ENCODE results near the gene LTBP1. TPM values are rescaled to one million over a fixed set of nuclear protein-coding genes. Genes with fewer than 3 reads are reported as not detected.

LTBP1 gene
- total and polyA plus RNA-seq, 2 donors (not counting 1 experiment from before 2014, with no cell fraction given) = 0.69 TPM; not detected in 1

GRCh38 chr2:33321236-33321771 is 374.6 kb downstream of the LTBP1 start:
- Histone ChIP-seq H3K4me1 (ENCODE audit: control insufficient read depth in 2 of 2, insufficient read depth in 2 of 2, low read length in 2 of 2) (peaks cover 0 to 12% of the 10 kb centered on the region in 2 donors), H3K27me3 (replicated peaks in 1 of 4; ENCODE audit: control extremely low read depth in 1 of 4, control insufficient read depth in 3 of 4, insufficient read depth in 4 of 4, low read length in 3 of 4) (no peaks in the 10 kb centered on the region), H2AFZ (ENCODE audit: insufficient read depth, low read depth, low read length, poor library complexity, severe bottlenecking) (no peak overlapping the region), H3K4me2 (replicated peaks; ENCODE audit: low read depth, low read length, poor library complexity, severe bottlenecking) (no peak overlapping the region), H3K27ac (ENCODE audit: low read length in 2 of 2) (no peak overlapping the region), H4K20me1 (ENCODE audit: control insufficient read depth, insufficient read depth, low read length, poor library complexity, severe bottlenecking) (no peaks in the 10 kb centered on the region), H3K9me3 (ENCODE audit: control extremely low read depth in 1 of 3, control insufficient read depth in 2 of 3, insufficient read depth in 1 of 3, low read length in 2 of 3) (no peaks in the 10 kb centered on the region), H3K36me3 (replicated peaks in 1 of 2; ENCODE audit: control extremely low read depth in 1 of 2, control insufficient read depth in 1 of 2, extremely low read depth in 1 of 2, insufficient read depth in 2 of 2, low read length in 1 of 2) (no peaks in the 10 kb centered on the region), H3K79me2 (ENCODE audit: control insufficient read depth, insufficient read depth, low read length) (no peaks in the 10 kb centered on the region), H3K4me3 (ENCODE audit: control extremely low read depth in 1 of 5, extremely low read depth in 1 of 5, insufficient read depth in 1 of 5, low read depth in 2 of 5, low read length in 4 of 5) (no peak overlapping the region), H3K9ac (ENCODE audit: low read length) (no peak overlapping the region)
- peak overlapping the region; percentile 7 for H3K4me3 Mint-ChIP-seq
- ChIA-PET CTCF (no interaction called here), POLR2A (no interaction called here)
- ATAC-seq (ENCODE audit: low read depth) (no peak), DNase-seq (no peak)
- no peak for TF ChIP-seq EZH2 (IDR thresholded peaks at IDR 0.05; ENCODE audit: borderline replicate concordance, insufficient read depth, low read depth, low read length, poor library complexity, severe bottlenecking)
- no peak for TF ChIP-seq CTCF (IDR thresholded peaks at IDR 0.05)
- no peaks in the 10 kb centered on the region for H3K27me3 Mint-ChIP-seq
- intact Hi-C loops (cut with micrococcal nuclease) = no loop called here
- H3K9me3 Mint-ChIP-seq (ENCODE audit: insufficient read depth) = no peaks in the 10 kb centered on the region
- no peak overlapping the region for H3K27ac Mint-ChIP-seq
- H3K4me1 Mint-ChIP-seq = peaks cover 24% of the 10 kb centered on the region
- 42% methylated on average over 7 of the region's 8 CpGs for WGBS (ENCODE audit: insufficient coverage)

- intact Hi-C loops (cut with micrococcal nuclease) = no loop called here
- H3K4me2 ChIP-seq (replicated peaks; ENCODE audit: low read depth, low read length, poor library complexity, severe bottlenecking) = peak overlapping the region; percentile 30
- H3K4me3 ChIP-seq (ENCODE audit: control extremely low read depth in 1 of 5, extremely low read depth in 1 of 5, insufficient read depth in 1 of 5, low read depth in 2 of 5, low read length in 4 of 5) = no peak overlapping the region
- H3K9ac ChIP-seq (ENCODE audit: low read length) = no peak overlapping the region
- POLR2A ChIA-PET = no interaction called here
- H4K20me1 ChIP-seq (ENCODE audit: control insufficient read depth, insufficient read depth, low read length, poor library complexity, severe bottlenecking) = no peaks in the 10 kb centered on the region
- H3K4me1 ChIP-seq (ENCODE audit: control insufficient read depth in 2 of 2, insufficient read depth in 2 of 2, low read length in 2 of 2) = peaks cover 0 to 12% of the 10 kb centered on the region in 2 donors
- no peak overlapping the region for H2AFZ ChIP-seq (ENCODE audit: insufficient read depth, low read depth, low read length, poor library complexity, severe bottlenecking)
- Mint-ChIP-seq H3K4me3 (no peak overlapping the region), H3K9me3 (ENCODE audit: insufficient read depth) (no peaks in the 10 kb centered on the region), H3K27ac (no peak overlapping the region), H3K27me3 (no peaks in the 10 kb centered on the region), H3K4me1 (peaks cover 24% of the 10 kb centered on the region)
- no peaks in the 10 kb centered on the region for H3K9me3 ChIP-seq (ENCODE audit: control extremely low read depth in 1 of 3, control insufficient read depth in 2 of 3, insufficient read depth in 1 of 3, low read length in 2 of 3)
- TF ChIP-seq EZH2 (IDR thresholded peaks at IDR 0.05; ENCODE audit: borderline replicate concordance, insufficient read depth, low read depth, low read length, poor library complexity, severe bottlenecking) (no peak), CTCF (IDR thresholded peaks at IDR 0.05) (no peak)
- no CpG with 5 or more reads among the region's 3 CpGs for WGBS (ENCODE audit: insufficient coverage)
- no peaks in the 10 kb centered on the region for H3K27me3 ChIP-seq (replicated peaks in 1 of 4; ENCODE audit: control extremely low read depth in 1 of 4, control insufficient read depth in 3 of 4, insufficient read depth in 4 of 4, low read length in 3 of 4)
- DNase-seq = no peak
- no peak overlapping the region for H3K27ac ChIP-seq (ENCODE audit: low read length in 2 of 2)
- no peaks in the 10 kb centered on the region for H3K79me2 ChIP-seq (ENCODE audit: control insufficient read depth, insufficient read depth, low read length)
- CTCF ChIA-PET = no interaction called here
- no peak for ATAC-seq (ENCODE audit: low read depth)
- H3K36me3 ChIP-seq (replicated peaks in 1 of 2; ENCODE audit: control extremely low read depth in 1 of 2, control insufficient read depth in 1 of 2, extremely low read depth in 1 of 2, insufficient read depth in 2 of 2, low read length in 1 of 2) = no peaks in the 10 kb centered on the region
These were observed 375.2 kb downstream of the LTBP1 start for GRCh38 chr2:33321876-33322483.
